MM.1S (cell line): Measurements from ENCODE around the gene LRRTM2.
A peak's percentile ranks its signal among the peaks of the same experiment; 100 is the strongest.

Experiments used
- DNase-seq: peaks from one replicate; pipeline ENCODE4 v3.0.0-alpha.2; 2015
- H2AFZ ChIP-seq: fragments of 300-600 bp; sonication (generic); 2 replicates; pipeline ENCODE4 v1.6.0; 2016; ENCODE audit warnings: antibody characterized with exemption, low read length
- H3F3A ChIP-seq: fragments of 300-600 bp; sonication (generic); 2 replicates; pipeline ENCODE4 v1.6.1; 2016; ENCODE audit warnings: mild to moderate bottlenecking, antibody characterized with exemption, low read length, moderate library complexity, mixed read lengths; ENCODE audit not compliant: insufficient read depth
- H3K27ac ChIP-seq: fragments of 300-600 bp; sonication (generic); 2 replicates; pipeline ENCODE4 v1.5.1; 2016; ENCODE audit warnings: mild to moderate bottlenecking, low read length
- H3K27me3 ChIP-seq: fragments of 300-600 bp; sonication (generic); replicated peaks from 2 replicates; pipeline ENCODE4 v1.6.0; 2016; ENCODE audit warnings: low read length; ENCODE audit not compliant: insufficient read depth
- H3K36me3 ChIP-seq: fragments of 300-600 bp; sonication (generic); replicated peaks from 2 replicates; pipeline ENCODE4 v1.6.1; 2016; ENCODE audit warnings: mild to moderate bottlenecking, low read length, mixed read lengths; ENCODE audit not compliant: insufficient read depth
- H3K4me1 ChIP-seq: fragments of 300-600 bp; sonication (generic); 2 replicates; pipeline ENCODE4 v1.6.1; 2016; ENCODE audit warnings: low read length, mixed read lengths
- H3K4me2 ChIP-seq: fragments of 300-600 bp; sonication (generic); 2 replicates; pipeline ENCODE4 v1.6.0; 2016; ENCODE audit warnings: low read depth, low read length
- H3K4me3 ChIP-seq: fragments of 300-600 bp; sonication (generic); 2 replicates; pipeline ENCODE4 v1.5.1; 2016; ENCODE audit warnings: low read length, mixed read lengths
- H3K79me2 ChIP-seq: fragments of 300-600 bp; sonication (generic); 2 replicates; pipeline ENCODE4 v1.6.1; 2016; ENCODE audit warnings: mixed run types, low read length, mixed read lengths
- H3K9ac ChIP-seq: fragments of 300-600 bp; sonication (generic); 2 replicates; pipeline ENCODE4 v1.6.1; 2016; ENCODE audit warnings: low read length, mixed read lengths
- H3K9me2 ChIP-seq: fragments of 300-600 bp; sonication (generic); replicated peaks from 2 replicates; pipeline ENCODE4 v1.6.1; 2016; ENCODE audit warnings: mild to moderate bottlenecking, low read length, mixed read lengths; ENCODE audit not compliant: insufficient read depth
- H3K9me3 ChIP-seq: fragments of 300-600 bp; sonication (generic); replicated peaks from 2 replicates; pipeline ENCODE4 v1.6.1; 2016; ENCODE audit warnings: mild to moderate bottlenecking, low read length, mixed read lengths; ENCODE audit not compliant: insufficient read depth
- H4K20me1 ChIP-seq: fragments of 300-600 bp; sonication (generic); 2 replicates; pipeline ENCODE4 v1.6.1; 2016; ENCODE audit warnings: mild to moderate bottlenecking, low read length, moderate library complexity, mixed read lengths; ENCODE audit not compliant: insufficient read depth
- CTCF ChIP-seq: fragments of 300-600 bp; sonication (generic); IDR thresholded peaks from 2 replicates; pipeline ENCODE4 v1.5.1; 2016; ENCODE audit warnings: antibody characterized with exemption, low read length, mixed read lengths
- EZH2 ChIP-seq: fragments of 300-600 bp; sonication (generic); optimal IDR thresholded peaks from 2 replicates; pipeline ENCODE3; 2017; ENCODE audit warnings: low read depth, mild to moderate bottlenecking, antibody characterized with exemption, low read length, mixed read lengths
- EZH2phosphoT487 ChIP-seq: fragments of 300-600 bp; sonication (generic); IDR thresholded peaks from 2 replicates; pipeline ENCODE4 v1.6.1; 2018; ENCODE audit warnings: antibody characterized with exemption, low read length

The LRRTM2 gene

GRCh38 chr5:138833080-138833479 lies 42.1 kb downstream of the LRRTM2 start:
- Histone ChIP-seq H3K4me2 (no peak overlapping the region), H3K9me3 (no peaks in the 10 kb centered on the region), H3K9ac (no peak overlapping the region), H3K4me1 (peaks cover 10% of the 10 kb centered on the region), H2AFZ (no peak overlapping the region), H3K4me3 (no peak overlapping the region), H3F3A (no peaks in the 10 kb centered on the region), H3K79me2 (0 out of 2 replicates have a peak, but pooled peaks cover 3% of the 10 kb centered on the region), H4K20me1 (no peaks in the 10 kb centered on the region), H3K36me3 (no peaks in the 10 kb centered on the region), H3K9me2 (no peaks in the 10 kb centered on the region), H3K27ac (no peak overlapping the region), H3K27me3 (no peaks in the 10 kb centered on the region)
- no peak for TF ChIP-seq EZH2phosphoT487
- TF ChIP-seq EZH2 = no peak
- TF ChIP-seq CTCF = no peak
- DNase-seq = no peak

- H3K27ac ChIP-seq = no peak overlapping the region
- peak; percentile 11 for DNase-seq
- no peaks in the 10 kb centered on the region for H3K36me3 ChIP-seq
- H3K9ac ChIP-seq = no peak overlapping the region
- H3K9me3 ChIP-seq = no peaks in the 10 kb centered on the region
- H3K4me2 ChIP-seq = no peak overlapping the region
- no peaks in the 10 kb centered on the region for H3K9me2 ChIP-seq
- H3F3A ChIP-seq = no peaks in the 10 kb centered on the region
- no peaks in the 10 kb centered on the region for H3K27me3 ChIP-seq
- TF ChIP-seq EZH2 (no peak), EZH2phosphoT487 (no peak), CTCF (no peak)
- H3K4me3 ChIP-seq = no peak overlapping the region
- no peak overlapping the region for H2AFZ ChIP-seq
- H3K4me1 ChIP-seq = peaks cover 10% of the 10 kb centered on the region
- H3K79me2 ChIP-seq = 0 out of 2 replicates have a peak, but pooled peaks cover 3% of the 10 kb centered on the region
- H4K20me1 ChIP-seq = no peaks in the 10 kb centered on the region
Measured at GRCh38 chr5:138832218-138832617, 42.9 kb downstream of the LRRTM2 start.

GRCh38 chr5:138831703-138832102 lies 43.4 kb downstream of the LRRTM2 start:
- no peaks in the 10 kb centered on the region for H3K9me2 ChIP-seq
- H3K79me2 ChIP-seq = 0 out of 2 replicates have a peak, but pooled peaks cover 3% of the 10 kb centered on the region
- peaks cover 10% of the 10 kb centered on the region for H3K4me1 ChIP-seq
- no peak overlapping the region for H2AFZ ChIP-seq
- TF ChIP-seq EZH2 (no peak), EZH2phosphoT487 (no peak), CTCF (no peak)
- H3K4me3 ChIP-seq = no peak overlapping the region
- no peaks in the 10 kb centered on the region for H4K20me1 ChIP-seq
- H3K9me3 ChIP-seq = no peaks in the 10 kb centered on the region
- H3K9ac ChIP-seq = no peak overlapping the region
- H3K27me3 ChIP-seq = no peaks in the 10 kb centered on the region
- no peaks in the 10 kb centered on the region for H3K36me3 ChIP-seq
- no peaks in the 10 kb centered on the region for H3F3A ChIP-seq
- DNase-seq = no peak
- no peak overlapping the region for H3K27ac ChIP-seq
- no peak overlapping the region for H3K4me2 ChIP-seq
